H1 (cell line): ENCODE results near the gene HDDC3. TPM values are rescaled to one million over a fixed set of nuclear protein-coding genes. Genes with fewer than 3 reads are reported as not detected.

Experiments used
- CTCF ChIA-PET: fragments of 300-600 bp; sonication (Branson Sonifier 250); formaldehyde crosslinking; loops from one replicate; lab custom pipeline; 2021; ENCODE audit not compliant: partially characterized antibody; lab: Charles Lee
- POLR2A ChIA-PET: fragments of 300-600 bp; sonication (Branson Sonifier 250); formaldehyde crosslinking; loops from one replicate; lab custom pipeline; 2021; ENCODE audit warnings: inconsistent platforms; ENCODE audit not compliant: partially characterized antibody; lab: Charles Lee
- DNase-seq, 2 experiments: peaks; one replicate each; pipeline versions ENCODE4 v3.0.0 to v3.0.0-alpha.2; 2010 to 2022; ENCODE audit warnings: low spot score in 2 of 2, low read depth in 1 of 2, mixed read lengths in 1 of 2
- FAIRE-seq: peaks from 2 replicates; lab custom pipeline; 2011; peaks lifted over from hg19 to GRCh38; lab: Jason Lieb, UNC
- H2AFZ ChIP-seq: 2 replicates; pipeline ENCODE4 v1.8.1; 2012; ENCODE audit warnings: low read length, inconsistent platforms
- H2AK5ac ChIP-seq: 2 replicates; pipeline ENCODE4 v1.6.1; 2013; ENCODE audit warnings: low read depth, low read length
- H2BK120ac ChIP-seq: replicated peaks from 2 replicates; pipeline ENCODE3; 2013; ENCODE audit warnings: low read depth, low read length, inconsistent platforms
- H2BK12ac ChIP-seq: 2 replicates; pipeline ENCODE4 v1.6.1; 2013; ENCODE audit warnings: low read depth, low read length
- H2BK15ac ChIP-seq: 2 replicates; pipeline ENCODE4 v1.6.1; 2013; ENCODE audit warnings: low read length
- H2BK20ac ChIP-seq: 2 replicates; pipeline ENCODE4 v1.6.1; 2013; ENCODE audit warnings: low read length
- H2BK5ac ChIP-seq: 2 replicates; pipeline ENCODE4 v1.6.1; 2013; ENCODE audit warnings: low read depth, low read length
- H3K14ac ChIP-seq: 2 replicates; pipeline ENCODE4 v1.6.1; 2013; ENCODE audit warnings: inconsistent platforms; ENCODE audit not compliant: insufficient read length
- H3K18ac ChIP-seq: 2 replicates; pipeline ENCODE4 v1.6.1; 2013; ENCODE audit warnings: low read length; ENCODE audit errors: extremely low read depth
- H3K23ac ChIP-seq: 2 replicates; pipeline ENCODE4 v1.6.1; 2013; ENCODE audit warnings: inconsistent platforms; ENCODE audit not compliant: insufficient read length
- H3K23me2 ChIP-seq: 2 replicates; pipeline ENCODE4 v1.6.1; 2013; ENCODE audit warnings: low read depth, low read length
- H3K27ac ChIP-seq: 2 replicates; pipeline ENCODE4 v1.6.1; 2011; ENCODE audit warnings: low read depth, low read length, inconsistent platforms
- H3K27me3 ChIP-seq, 4 experiments: replicated peaks in 1 of 4; 1 replicate in 1 of 4; 2 replicates in 3 of 4; pipeline versions ENCODE4 v1.6.1 to v1.8.1; 2011 to 2013; ENCODE audit warnings: low read length in 3 of 4, mild to moderate bottlenecking in 3 of 4, inconsistent platforms in 2 of 4, mixed read lengths in 2 of 4, moderate library complexity in 1 of 4; ENCODE audit not compliant: control insufficient read depth in 3 of 4, insufficient read depth in 3 of 4; ENCODE audit errors: extremely low read depth in 1 of 4
- H3K36me3 ChIP-seq, 4 experiments: 2 replicates each; pipeline versions ENCODE4 v1.6.1 to v1.8.1; 2011 to 2013; ENCODE audit warnings: mild to moderate bottlenecking in 4 of 4, low read length in 3 of 4, moderate library complexity in 2 of 4, control low read depth in 1 of 4, inconsistent platforms in 1 of 4; ENCODE audit not compliant: insufficient read depth in 4 of 4, control insufficient read depth in 2 of 4
- H3K4ac ChIP-seq: replicated peaks from 2 replicates; pipeline ENCODE3; 2013; ENCODE audit warnings: low read length, low read depth, mixed read lengths, inconsistent platforms; ENCODE audit not compliant: insufficient read length
- H3K4me1 ChIP-seq, 4 experiments: replicated peaks in 1 of 4; 1 replicate in 1 of 4; 2 replicates in 3 of 4; pipeline versions ENCODE4 v1.6.1 to v1.8.1; 2011 to 2013; ENCODE audit warnings: low read length in 3 of 4, inconsistent platforms in 2 of 4, mixed read lengths in 1 of 4; ENCODE audit not compliant: insufficient read depth in 4 of 4, control insufficient read depth in 3 of 4
- H3K4me2 ChIP-seq, 2 experiments: 2 replicates each; pipeline versions ENCODE4 v1.6.1 to v1.8.1; 2011 to 2013; ENCODE audit warnings: low read depth in 2 of 2, low read length in 2 of 2, control low read depth in 1 of 2, inconsistent platforms in 1 of 2, mild to moderate bottlenecking in 1 of 2; ENCODE audit not compliant: insufficient read depth in 1 of 2
- H3K4me3 ChIP-seq, 4 experiments: fragments of 200-600, 300-600 bp in 1 of 4; sonication (generic), shearing (Covaris generic), sonication (Bioruptor Twin) in 1 of 4; 2 replicates each; pipeline versions ENCODE4 v1.5.1 to v1.8.1; 2011 to 2016; ENCODE audit warnings: low read length in 4 of 4, low read depth in 3 of 4, control low read depth in 2 of 4, inconsistent platforms in 2 of 4, mild to moderate bottlenecking in 2 of 4, mixed read lengths in 1 of 4, moderate library complexity in 1 of 4; ENCODE audit not compliant: insufficient read depth in 2 of 4; ENCODE audit errors: extremely low read depth in 1 of 4
- H3K56ac ChIP-seq: replicated peaks from 2 replicates; pipeline ENCODE3; 2013; ENCODE audit warnings: low read depth, mild to moderate bottlenecking, mixed read lengths, low read length, inconsistent platforms; ENCODE audit not compliant: insufficient read length
- H3K79me1 ChIP-seq: 2 replicates; pipeline ENCODE4 v1.6.1; 2013; ENCODE audit warnings: low read depth, low read length, control low read depth
- H3K79me2 ChIP-seq, 2 experiments: 2 replicates each; pipeline versions ENCODE4 v1.6.1 to v1.8.1; 2012 to 2013; ENCODE audit warnings: low read length in 2 of 2, mild to moderate bottlenecking in 2 of 2, inconsistent platforms in 1 of 2; ENCODE audit not compliant: insufficient read depth in 2 of 2, control insufficient read depth in 1 of 2
- H3K9ac ChIP-seq, 4 experiments: replicated peaks in 1 of 4; 1 replicate in 1 of 4; 2 replicates in 3 of 4; pipeline versions ENCODE4 v1.6.1 to v1.8.1; 2011 to 2013; ENCODE audit warnings: low read depth in 3 of 4, low read length in 3 of 4, control low read depth in 2 of 4, mild to moderate bottlenecking in 2 of 4, moderate library complexity in 2 of 4, inconsistent platforms in 1 of 4; ENCODE audit errors: extremely low read depth in 1 of 4
- H3K9me3 ChIP-seq, 2 experiments: 2 replicates each; pipeline versions ENCODE4 v1.6.1 to v1.8.1; 2012 to 2013; ENCODE audit warnings: mild to moderate bottlenecking in 2 of 2, moderate library complexity in 2 of 2, control low read depth in 1 of 2, inconsistent platforms in 1 of 2, low read depth in 1 of 2, low read length in 1 of 2, mixed read lengths in 1 of 2; ENCODE audit not compliant: insufficient read depth in 2 of 2
- H4K20me1 ChIP-seq, 2 experiments: replicated peaks in 1 of 2; 2 replicates each; pipeline versions ENCODE3 to v1.8.1; 2011 to 2013; ENCODE audit warnings: inconsistent platforms in 2 of 2, low read length in 2 of 2, mild to moderate bottlenecking in 1 of 2; ENCODE audit not compliant: insufficient read depth in 2 of 2, control insufficient read depth in 1 of 2
- H4K5ac ChIP-seq: 2 replicates; pipeline ENCODE4 v1.6.1; 2013; ENCODE audit warnings: low read length, low read depth, mixed read lengths, inconsistent platforms; ENCODE audit not compliant: insufficient read length
- H4K8ac ChIP-seq: 2 replicates; pipeline ENCODE4 v1.8.0; 2013; ENCODE audit warnings: mild to moderate bottlenecking, moderate library complexity, low read length, inconsistent platforms; ENCODE audit not compliant: insufficient read depth; ENCODE audit errors: extremely low read depth
- H4K91ac ChIP-seq: replicated peaks from 2 replicates; pipeline ENCODE3; 2013; ENCODE audit warnings: low read length, mixed read lengths, inconsistent platforms; ENCODE audit not compliant: insufficient read length
- ASH2L ChIP-seq: fragments of 200-600, 300-600 bp; sonication (generic); IDR thresholded peaks from one replicate; pipeline ENCODE4 v1.7.1; 2017; ENCODE audit warnings: low read length
- BCL11A ChIP-seq, 2 experiments: IDR thresholded peaks; one replicate each; pipeline ENCODE4 v1.6.1; 2011; ENCODE audit warnings: low read depth in 2 of 2, low read length in 2 of 2, mild to moderate bottlenecking in 2 of 2
- BRCA1 ChIP-seq: IDR thresholded peaks from 2 replicates; pipeline ENCODE4 v1.6.1; 2012; ENCODE audit warnings: low read depth, low read length, improper control_type of control experiment
- CBX5 ChIP-seq: fragments of 300-800, 300-1000 bp; sonication (generic); IDR thresholded peaks from 2 replicates; pipeline ENCODE4 v1.7.1; 2016; ENCODE audit warnings: antibody characterized with exemption, low read length, low read depth
- CBX8 ChIP-seq: fragments of 300-800, 300-1000 bp; sonication (generic); IDR thresholded peaks from 2 replicates; pipeline ENCODE4 v1.7.1; 2016; ENCODE audit warnings: low read depth, low read length, borderline replicate concordance
- CEBPB ChIP-seq: IDR thresholded peaks from 2 replicates; pipeline ENCODE4 v1.6.1; 2012; ENCODE audit warnings: low read depth, low read length
- EZH2 ChIP-seq: fragments of 200-600 bp; sonication (generic); IDR thresholded peaks from 2 replicates; pipeline ENCODE4 v1.7.1; 2012; ENCODE audit warnings: low read depth, mild to moderate bottlenecking, moderate library complexity, low read length, inconsistent platforms; ENCODE audit not compliant: severe bottlenecking
- HDAC6 ChIP-seq: IDR thresholded peaks from one replicate; pipeline ENCODE4 v1.7.1; 2012; ENCODE audit warnings: low read depth, mild to moderate bottlenecking, inconsistent platforms, low read length, moderate library complexity
- POLR2A ChIP-seq, 2 experiments: IDR thresholded peaks; 1 replicate in 1 of 2; 2 replicates in 1 of 2; pipeline ENCODE4 v1.6.1; 2011; ENCODE audit warnings: low read depth in 2 of 2, low read length in 2 of 2, mild to moderate bottlenecking in 2 of 2; ENCODE audit errors: control extremely low read depth in 1 of 2
- RFX5 ChIP-seq: IDR thresholded peaks from 2 replicates; pipeline ENCODE4 v1.6.1; 2011; ENCODE audit warnings: low read depth, low read length, improper control_type of control experiment, borderline replicate concordance
- SAP30 ChIP-seq: fragments of 300-600 bp; sonication (generic); IDR thresholded peaks from 2 replicates; pipeline ENCODE4 v1.7.1; 2012; ENCODE audit warnings: low read length, moderate library complexity, mild to moderate bottlenecking, inconsistent platforms; ENCODE audit not compliant: insufficient read depth, insufficient replicate concordance
- SP4 ChIP-seq: IDR thresholded peaks from 2 replicates; pipeline ENCODE4 v1.6.1; 2012; ENCODE audit warnings: low read length, inconsistent platforms
- WGBS, 2 experiments: shearing (Covaris generic) in 1 of 2; methylation state at CpG; one replicate each; pipeline versions ENCODE4 v1.1.6 to v1.1.7; 2013 to 2015; ENCODE audit warnings: low lambda C conversion rate in 2 of 2, mixed read lengths in 2 of 2, inconsistent platforms in 1 of 2, low coverage in 1 of 2, missing lambda C conversion rate in 1 of 2; ENCODE audit not compliant: insufficient replicate concordance in 2 of 2, insufficient coverage in 1 of 2, insufficient read length in 1 of 2; ENCODE audit errors: extremely low coverage in 1 of 2, missing lambda C conversion rate in 1 of 2; 5-methylcytosine and 5-hydroxymethylcytosine counted together
- polyA plus RNA-seq, 7 experiments: library from polyadenylated mRNA; depleted of rRNA in 3 of 7; stranded (reverse) in 5 of 7; unstranded in 2 of 7; fragments of >200 nt in 5 of 7; fragments of 200-250 nt in 2 of 7; gene quantifications; 1 replicate in 5 of 7; 2 replicates in 1 of 7; 4 replicates in 1 of 7; pipeline versions ENCODE4 v1.2.1 to v1.2.3, GENCODE V29; 2011 to 2013; ENCODE audit warnings: missing spikeins in 2 of 7, mixed read lengths in 2 of 7
- total RNA-seq: library from RNA; stranded (reverse); fragmentation: NEBNext Ultra II Directional; extraction: Animal tissue kit (Norgen Biotek cat#: 25700); gene quantifications from 2 replicates; pipeline ENCODE4 v1.2.1, GENCODE V29; 2021
- TF ChIP-seq, protein P1 (sequence below): IDR thresholded peaks from 2 replicates; pipeline ENCODE4 v1.6.1; 2011; ENCODE audit warnings: low read length, improper control_type of control experiment
- TF ChIP-seq, protein P2 (sequence below): IDR thresholded peaks from 2 replicates; pipeline ENCODE4 v1.6.1; 2012; ENCODE audit warnings: inconsistent platforms

HDDC3 gene
- total and polyA plus RNA-seq, 2 of the 8 experiments (the other 6 are each of a cell fraction or from before 2014, with no cell fraction given): 16.3 to 16.5 TPM

DNA sequence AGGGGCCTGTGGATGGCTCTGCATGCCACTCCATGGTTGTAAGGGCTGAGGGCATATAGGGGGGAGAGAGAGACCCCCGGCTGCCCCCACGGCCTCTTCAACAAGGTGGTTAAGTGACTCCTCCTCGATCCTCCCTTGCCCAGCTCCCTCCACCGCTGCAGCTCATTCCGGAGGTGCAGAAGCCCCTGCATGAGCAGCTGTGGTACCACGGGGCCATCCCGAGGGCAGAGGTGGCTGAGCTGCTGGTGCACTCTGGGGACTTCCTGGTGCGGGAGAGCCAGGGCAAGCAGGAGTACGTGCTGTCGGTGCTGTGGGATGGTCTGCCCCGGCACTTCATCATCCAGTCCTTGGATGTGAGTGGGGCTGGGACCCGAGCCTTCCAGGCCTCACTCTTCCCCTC, 41.5 kb downstream of the HDDC3 start:
- H3K4ac ChIP-seq: no peak overlapping the region
- no peak overlapping the region for H3K56ac ChIP-seq
- H3K79me1 ChIP-seq: no peaks in the 10 kb centered on the region
- H3K79me2 ChIP-seq: no peaks in the 10 kb centered on the region
- WGBS, 2 experiments: 93% methylated on average over 8 of the region's 12 CpGs; no CpG with 5 or more reads in 1 of the 2 experiments
- H3K14ac ChIP-seq: no peak overlapping the region
- H2BK12ac ChIP-seq: no peak overlapping the region
- no peak overlapping the region for H3K27ac ChIP-seq
- DNase-seq (no peak), FAIRE-seq (no peak)
- H3K23ac ChIP-seq: no peak overlapping the region
- H3K4me1 ChIP-seq: peaks cover 0 to 3% (median under 1%) of the 10 kb centered on the region in 4 experiments; a peak in 3 of 7 replicates
- H3K9me3 ChIP-seq: no peaks in the 10 kb centered on the region
- H3K23me2 ChIP-seq: no peaks in the 10 kb centered on the region
- POLR2A ChIA-PET: no interaction called here
- peaks cover 0 to 3% of the 10 kb centered on the region in 2 experiments for H4K20me1 ChIP-seq
- H3K27me3 ChIP-seq: no peaks in the 10 kb centered on the region
- no peak overlapping the region for H4K91ac ChIP-seq
- H2BK20ac ChIP-seq: no peak overlapping the region
- H2BK120ac ChIP-seq: no peak overlapping the region
- H2BK5ac ChIP-seq: no peak overlapping the region
- no peak overlapping the region for H3K4me2 ChIP-seq
- no peak overlapping the region for H2AFZ ChIP-seq
- H3K4me3 ChIP-seq: no peak overlapping the region
- CTCF ChIA-PET: interaction anchor here (0.6 to 2.6 kb wide), 8 partner anchors 11 to 368 kb away, joined by 3 to 13 read pairs (median 3); partner anchors contain the start of genes HDDC3 and UNC45A
- H2BK15ac ChIP-seq: no peak overlapping the region
- no peak overlapping the region for H2AK5ac ChIP-seq
- H4K8ac ChIP-seq: no peak overlapping the region
- H3K9ac ChIP-seq: no peak overlapping the region
- H4K5ac ChIP-seq: no peak overlapping the region
- H3K18ac ChIP-seq: no peak overlapping the region
- peaks cover 0 to 2% (median 0%) of the 10 kb centered on the region in 4 experiments; a peak in 2 of 8 replicates for H3K36me3 ChIP-seq
- TF ChIP-seq ASH2L: no peak
- TF ChIP-seq BCL11A (IDR thresholded peaks at IDR 0.05; ENCODE audit: low read depth in 2 of 2, low read length in 2 of 2): no peak
- no peak for TF ChIP-seq HDAC6
- no peak for TF ChIP-seq EZH2
- TF ChIP-seq RFX5: no peak
- TF ChIP-seq CBX8: no peak
- no peak for TF ChIP-seq BRCA1
- TF ChIP-seq SP4: no peak
- TF ChIP-seq, protein P1, sequence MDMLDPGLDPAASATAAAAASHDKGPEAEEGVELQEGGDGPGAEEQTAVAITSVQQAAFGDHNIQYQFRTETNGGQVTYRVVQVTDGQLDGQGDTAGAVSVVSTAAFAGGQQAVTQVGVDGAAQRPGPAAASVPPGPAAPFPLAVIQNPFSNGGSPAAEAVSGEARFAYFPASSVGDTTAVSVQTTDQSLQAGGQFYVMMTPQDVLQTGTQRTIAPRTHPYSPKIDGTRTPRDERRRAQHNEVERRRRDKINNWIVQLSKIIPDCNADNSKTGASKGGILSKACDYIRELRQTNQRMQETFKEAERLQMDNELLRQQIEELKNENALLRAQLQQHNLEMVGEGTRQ: no peak
- TF ChIP-seq CBX5: no peak
- no peak for TF ChIP-seq SAP30
- TF ChIP-seq, protein P2, sequence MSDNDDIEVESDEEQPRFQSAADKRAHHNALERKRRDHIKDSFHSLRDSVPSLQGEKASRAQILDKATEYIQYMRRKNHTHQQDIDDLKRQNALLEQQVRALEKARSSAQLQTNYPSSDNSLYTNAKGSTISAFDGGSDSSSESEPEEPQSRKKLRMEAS: no peak
- no peak for TF ChIP-seq CEBPB
- no peak for TF ChIP-seq POLR2A (IDR thresholded peaks at IDR 0.05; ENCODE audit: control extremely low read depth in 1 of 2, low read depth in 2 of 2, low read length in 2 of 2)
